ENCODE data around the gene RPGRIP1L.

RPGRIP1L gene

DNA sequence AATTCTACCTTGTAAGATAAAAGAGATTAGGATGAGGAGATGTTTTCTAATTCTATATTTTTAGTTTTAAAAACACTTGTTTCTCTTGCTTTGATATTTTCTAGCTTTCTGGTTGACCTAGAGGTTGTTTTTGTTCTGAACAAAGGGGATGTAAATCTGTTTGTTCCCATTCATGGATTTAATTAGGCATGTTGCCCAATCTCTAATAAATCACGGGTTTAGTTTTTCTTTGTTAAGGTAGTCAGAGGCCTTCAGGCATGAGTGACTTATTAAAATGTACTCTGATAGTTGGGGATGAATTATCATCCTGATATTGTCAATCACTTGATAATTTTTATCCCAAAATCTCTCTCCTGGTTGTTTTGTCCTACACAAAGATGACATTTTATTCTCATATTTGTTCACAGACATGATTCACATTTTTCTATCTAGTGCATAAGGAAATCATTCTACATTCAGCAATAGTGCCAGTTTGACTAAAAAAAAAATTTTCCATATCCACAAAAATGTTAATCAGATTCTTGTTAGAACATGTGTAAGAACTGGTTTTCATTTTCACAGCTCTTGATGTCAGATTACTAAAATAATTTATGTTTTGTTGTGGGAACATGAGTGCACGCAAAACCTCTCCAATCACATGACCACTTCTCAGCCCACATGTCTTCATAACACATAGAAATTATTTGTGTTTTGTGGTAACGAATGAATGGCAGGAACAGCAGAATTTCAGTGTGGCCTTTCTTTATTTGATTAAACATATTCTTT, 105.0 kb downstream of the RPGRIP1L start:
- no peak for DNase-seq

DNA sequence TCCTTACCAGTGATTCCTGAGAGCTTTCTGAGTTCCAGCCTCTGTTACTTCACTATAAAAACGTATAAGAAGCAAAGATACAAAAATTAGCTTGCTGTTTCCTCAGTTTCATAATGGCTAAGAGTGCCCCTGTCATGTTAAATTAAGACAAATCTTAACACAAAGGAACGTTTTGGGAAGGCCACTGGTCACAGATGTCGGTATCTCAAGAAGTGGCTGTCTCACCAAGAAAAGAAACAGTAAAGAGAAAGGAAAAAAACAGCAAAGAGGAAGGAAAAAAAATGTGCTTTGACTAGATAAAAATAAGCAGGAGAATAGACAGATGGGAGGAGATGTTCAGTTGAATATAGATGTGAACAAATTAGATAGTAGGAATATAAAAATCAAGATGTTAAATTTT, 105.9 kb downstream of the RPGRIP1L start:
- DNase-seq, result no peak

DNA sequence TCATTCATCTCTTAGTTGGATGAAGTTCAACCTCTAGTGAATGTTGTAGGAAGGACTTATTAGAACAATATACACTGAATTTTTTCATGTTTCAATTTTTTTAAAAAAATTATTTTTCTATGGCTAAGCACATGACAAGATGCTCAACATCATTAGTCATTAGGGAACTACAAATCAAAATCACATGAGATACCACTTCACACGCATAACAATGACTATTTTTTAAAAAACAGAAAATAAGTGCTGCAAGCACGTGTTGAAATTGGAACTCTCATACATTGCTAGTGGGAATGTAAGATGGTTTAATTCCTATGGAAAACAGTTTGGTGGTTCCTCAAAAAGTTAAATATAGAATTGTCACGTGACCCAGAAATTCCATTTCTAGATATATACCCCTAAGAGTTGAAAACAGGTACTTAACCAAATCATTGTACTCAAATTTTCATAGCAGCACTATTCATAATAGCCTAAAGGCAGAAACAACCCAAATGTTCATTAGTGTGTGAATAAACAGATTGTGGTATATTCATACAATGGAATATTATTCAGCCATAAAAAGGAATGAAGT, 115.5 kb downstream of the RPGRIP1L start:
- DNase-seq, result no peak

- no peak for DNase-seq
Observed at GRCh38 chr16:53583401-53583800, 120.3 kb downstream of the RPGRIP1L start.

DNA sequence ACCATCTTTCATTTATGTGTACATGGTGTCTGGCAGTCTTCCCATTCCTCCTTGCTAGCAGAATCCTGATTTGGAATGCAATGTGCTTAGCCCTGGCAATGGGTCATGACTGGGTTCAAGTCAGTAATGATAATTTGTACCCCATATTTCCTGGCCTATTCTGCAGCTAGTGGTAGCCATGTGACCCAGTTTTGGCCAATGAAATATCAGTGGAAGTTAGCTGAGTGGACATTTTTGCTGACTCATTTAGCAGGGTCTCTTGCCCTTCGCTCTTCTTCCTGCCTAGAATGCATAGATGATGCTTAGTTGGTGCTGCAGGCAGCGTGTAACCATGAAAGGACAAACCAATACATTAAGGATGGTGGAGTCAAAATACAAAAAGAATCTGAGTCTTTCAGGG, 121.9 kb downstream of the RPGRIP1L start:
- DNase-seq, result no peak

- no peak for DNase-seq
Observed at GRCh38 chr16:53580038-53580802, 123.4 kb downstream of the RPGRIP1L start.

- DNase-seq, result no peak
Observed at GRCh38 chr16:53576904-53577303, 126.8 kb downstream of the RPGRIP1L start.

GRCh38 chr16:53576210-53576609, 127.4 kb downstream of the RPGRIP1L start:
- no peak for DNase-seq

DNA sequence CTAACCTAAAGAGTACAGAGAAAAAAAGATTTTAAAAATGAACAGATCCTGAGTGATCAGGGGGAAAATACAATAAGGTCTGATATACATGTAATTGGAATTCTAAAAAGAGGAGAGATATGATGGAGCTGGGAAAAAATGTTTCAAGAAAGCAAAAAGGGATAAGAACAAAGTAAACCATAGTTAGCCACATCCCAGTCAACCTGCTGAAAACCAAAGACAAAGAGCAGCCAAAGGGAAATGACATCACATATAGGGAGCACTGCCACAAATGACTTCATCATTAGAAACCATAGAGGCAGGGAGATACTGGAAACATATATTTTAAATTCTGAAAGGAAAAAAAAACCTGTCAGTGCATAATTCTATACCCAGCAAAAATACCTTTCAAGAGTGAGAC, 131.9 kb downstream of the RPGRIP1L start:
- no peak for DNase-seq

DNA sequence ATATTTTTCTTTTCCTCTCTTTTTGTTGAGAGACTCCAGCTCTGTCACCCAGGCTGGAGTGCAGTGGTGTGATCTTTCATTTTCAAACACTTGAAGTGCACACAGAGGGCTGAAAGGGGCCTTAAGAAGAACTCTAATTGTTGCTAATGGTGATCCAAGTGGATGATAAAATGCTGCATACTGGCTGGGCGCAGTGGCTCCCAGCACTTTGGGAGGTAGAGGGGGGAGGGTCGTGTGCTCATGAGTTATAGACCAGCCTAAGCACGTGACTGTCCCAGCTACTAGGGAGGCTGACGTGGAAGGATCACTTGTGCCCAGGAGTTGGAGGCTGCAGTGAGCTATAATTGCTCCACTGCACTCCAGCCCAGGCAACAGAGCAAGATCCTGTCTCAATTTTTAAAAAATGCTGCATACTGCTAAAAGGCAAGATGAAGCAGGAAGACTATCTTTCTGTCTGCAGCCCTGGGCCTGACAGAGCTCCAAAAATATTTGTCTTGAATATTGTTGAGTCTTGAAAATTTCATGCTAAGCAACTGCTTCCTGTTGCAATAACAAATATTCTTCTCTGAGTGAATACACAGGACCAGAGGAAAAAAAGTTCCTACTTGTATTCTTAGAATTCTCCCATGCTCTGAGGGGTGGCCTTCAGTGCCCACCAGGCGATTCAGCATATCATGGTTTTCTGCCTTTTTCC, 137.0 kb downstream of the RPGRIP1L start:
- DNase-seq, result no peak

DNA sequence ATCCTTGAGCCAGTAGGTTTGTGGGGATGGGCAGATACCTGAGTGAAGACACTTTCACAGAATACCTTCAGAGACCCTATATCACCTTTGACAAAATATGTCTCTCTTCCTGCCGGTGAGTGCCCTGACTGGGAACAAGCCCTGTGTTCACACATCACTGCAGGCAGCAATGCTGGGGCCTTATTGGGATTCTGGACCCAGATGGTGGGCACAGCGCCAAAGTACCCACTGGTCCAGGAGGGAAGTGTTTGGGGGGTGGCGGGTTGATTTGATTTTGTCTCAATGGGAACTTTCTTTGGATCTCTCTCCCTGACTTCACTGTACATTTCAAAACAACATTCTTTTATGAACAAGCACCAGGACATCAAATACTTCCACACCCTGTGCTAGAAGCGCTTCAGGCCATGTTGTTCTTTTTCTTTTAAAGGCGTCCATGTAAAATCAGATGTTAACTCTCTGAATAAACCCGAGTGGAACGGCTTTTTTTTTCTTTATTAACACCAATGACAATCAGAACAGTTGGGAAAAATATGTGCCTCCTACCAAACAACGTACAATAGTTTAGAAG, 138.3 kb downstream of the RPGRIP1L start:
- no peak for DNase-seq

- DNase-seq, result no peak
Observed at GRCh38 chr16:53563426-53563825, 140.2 kb downstream of the RPGRIP1L start.

DNA sequence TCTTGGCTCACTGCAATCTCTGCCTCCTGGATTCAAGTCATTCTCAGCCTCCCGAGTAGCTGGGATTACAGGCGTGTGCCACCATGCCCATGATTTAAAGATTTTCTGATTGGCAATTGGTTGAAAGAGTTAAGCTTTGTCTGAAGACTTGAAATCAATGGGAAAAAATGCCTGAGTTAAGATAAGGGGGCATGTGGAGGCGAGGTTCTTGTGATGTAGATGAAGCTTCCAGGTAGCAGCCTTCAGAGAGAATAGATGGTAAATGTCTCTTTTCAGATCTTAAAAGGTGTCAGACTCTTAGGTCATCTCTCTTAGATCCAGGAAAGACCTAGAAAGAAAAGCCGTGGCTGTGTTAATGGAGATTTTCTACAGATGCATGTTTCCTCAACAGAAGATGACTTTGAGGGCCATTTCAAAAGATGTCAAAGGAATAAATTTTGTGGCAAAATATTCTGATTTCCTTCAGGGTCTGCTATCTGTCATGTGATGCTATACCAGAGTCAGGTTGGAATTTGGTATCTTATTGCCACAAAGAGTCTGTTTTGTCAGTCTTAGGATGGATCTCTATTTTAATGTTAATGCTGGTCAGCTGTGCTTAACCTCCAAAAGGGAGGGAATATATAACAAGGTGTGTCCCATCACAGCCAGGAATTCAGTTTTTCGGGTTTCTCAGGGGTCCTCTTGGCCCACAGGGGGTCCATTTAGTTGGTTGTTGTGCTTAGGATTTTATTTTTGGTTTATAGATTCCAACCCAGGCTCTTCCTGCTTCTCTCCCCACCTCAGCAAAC, 142.4 kb downstream of the RPGRIP1L start:
- no peak for DNase-seq

DNA sequence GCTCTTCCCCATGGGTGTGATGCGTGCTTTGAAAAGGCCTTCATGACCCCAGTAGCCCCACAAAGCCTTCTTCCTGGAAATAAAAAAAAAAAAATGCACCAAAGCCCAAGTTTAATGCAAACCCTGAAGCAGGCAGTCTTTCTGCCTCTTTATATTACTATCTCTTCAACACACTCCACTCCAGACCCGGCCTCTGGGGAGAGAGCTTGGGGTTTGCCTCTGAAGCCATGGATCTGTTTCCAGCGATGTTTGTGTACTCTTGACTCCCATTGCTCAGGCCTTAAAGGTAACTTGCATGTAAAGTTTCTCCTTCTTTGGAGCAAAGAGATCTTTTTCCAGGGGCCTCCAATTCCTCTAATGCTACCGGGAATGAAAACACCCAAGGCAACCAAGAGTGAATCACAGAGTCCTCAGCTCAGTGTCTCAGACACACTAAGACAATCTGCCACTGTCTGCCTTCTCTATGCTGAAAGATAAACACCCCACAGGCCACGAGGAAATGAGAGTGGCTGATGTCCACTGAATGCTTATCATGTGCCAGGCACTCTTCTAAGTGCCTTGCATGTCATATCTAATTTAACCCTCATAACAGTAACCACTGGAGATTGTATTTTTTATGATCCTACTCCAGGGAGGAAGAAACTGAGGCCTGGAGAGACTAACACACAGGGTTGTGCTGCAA, 144.2 kb downstream of the RPGRIP1L start:
- DNase-seq, result no peak

- no peak for DNase-seq
Observed at GRCh38 chr16:53558710-53559109, 144.9 kb downstream of the RPGRIP1L start.

DNA sequence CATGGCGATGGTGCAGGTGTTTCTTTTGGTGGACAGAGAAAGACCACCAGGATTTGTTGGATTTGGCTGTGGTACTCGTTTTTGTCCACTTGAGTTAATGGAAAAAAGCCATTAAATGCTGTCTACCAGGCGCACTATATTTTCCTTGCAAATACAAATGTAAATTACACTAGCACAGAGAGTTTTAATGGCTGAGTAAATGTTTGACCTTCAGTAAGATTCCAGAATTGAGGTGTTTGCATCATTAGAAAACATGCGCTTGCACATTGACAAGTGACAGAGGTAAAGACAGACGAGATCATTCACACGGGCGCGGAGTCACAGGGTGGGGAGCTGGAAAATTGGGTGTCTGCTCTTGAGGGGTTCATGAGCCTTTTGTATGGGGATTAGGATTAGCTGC, 147.1 kb downstream of the RPGRIP1L start:
- DNase-seq, result no peak

DNA sequence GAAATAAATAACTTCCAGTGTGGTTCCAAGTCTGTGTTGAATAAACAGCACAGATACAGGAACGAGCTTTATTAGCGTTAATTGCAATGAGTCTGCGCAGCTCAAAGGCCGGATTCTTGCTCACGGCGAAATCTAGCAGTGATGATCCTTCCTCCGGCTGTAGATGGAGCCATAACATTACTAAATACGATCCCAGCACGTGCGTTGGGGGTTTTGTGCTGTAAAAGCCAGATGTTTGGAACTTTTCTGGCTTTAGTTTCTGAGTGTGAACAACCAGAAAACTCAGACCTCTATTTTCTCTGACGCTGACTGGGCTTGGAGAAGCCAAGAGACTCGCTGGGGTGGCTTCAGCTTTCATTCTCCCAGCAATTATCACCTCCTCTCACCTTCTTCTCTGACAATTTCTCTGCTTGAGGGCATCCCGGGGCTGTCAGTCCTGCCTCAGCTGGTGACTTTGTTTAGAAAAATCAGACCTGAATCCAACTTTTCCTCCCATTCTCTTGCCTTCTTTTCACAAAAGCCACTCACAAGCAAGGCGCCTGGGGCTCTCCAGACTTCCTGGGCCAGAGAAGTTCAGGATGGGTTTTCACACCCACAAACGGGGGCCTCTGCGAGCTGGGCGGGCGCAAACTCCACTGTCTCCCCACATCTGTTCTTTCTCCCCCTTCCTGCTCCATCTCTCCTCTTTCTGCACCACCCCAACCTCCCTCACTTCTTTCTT, 153.5 kb downstream of the RPGRIP1L start:
- peak; percentile 63 for DNase-seq
